GM12873 (cell line): Measurements from ENCODE around the gene RAX.

Experiments used
- CTCF ChIP-seq: IDR thresholded peaks from 2 replicates; pipeline ENCODE4 v1.5.1; 2012; ENCODE audit warnings: low read depth, mild to moderate bottlenecking, moderate library complexity, low read length, control low read depth; ENCODE audit not compliant: insufficient read depth; ENCODE audit errors: missing control alignments

Gene RAX

GRCh38 chr18:59220784-59221765, 52.2 kb downstream of the RAX start:
- no peak for TF ChIP-seq CTCF

- TF ChIP-seq CTCF, result no peak
These were observed 53.0 kb downstream of the RAX start for GRCh38 chr18:59220164-59220783.

DNA sequence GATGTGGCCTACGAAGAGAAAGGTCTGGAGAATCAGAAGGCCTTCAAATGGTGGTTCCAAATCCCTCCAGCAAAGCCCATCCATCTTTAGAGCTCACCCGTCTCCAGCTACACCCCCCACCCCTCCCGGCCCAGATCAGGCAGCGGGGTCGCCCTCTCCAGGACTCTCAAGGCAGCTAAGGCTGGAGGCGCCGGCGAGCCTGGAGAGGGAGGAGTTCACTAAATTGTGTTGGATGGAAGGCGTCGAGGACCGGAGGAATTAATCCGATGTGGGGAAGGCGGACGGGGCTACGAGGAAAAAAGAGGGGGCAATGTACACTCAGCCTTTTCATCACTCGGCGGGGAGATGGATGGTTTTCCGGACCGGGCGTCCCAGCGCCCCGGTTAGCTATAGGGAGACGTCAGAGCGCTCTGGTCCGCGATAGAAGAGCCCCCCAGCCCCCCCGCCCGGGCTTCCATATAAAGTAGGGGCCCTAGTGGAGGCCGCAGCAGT, 53.5 kb downstream of the RAX start, which contains the start of gene GRP:
Gene GRP (plus strand): TSS at position 487 of the 492 bp plus-strand sequence. CDS start 108 bp downstream, outside the sequence.
- no peak for TF ChIP-seq CTCF

DNA sequence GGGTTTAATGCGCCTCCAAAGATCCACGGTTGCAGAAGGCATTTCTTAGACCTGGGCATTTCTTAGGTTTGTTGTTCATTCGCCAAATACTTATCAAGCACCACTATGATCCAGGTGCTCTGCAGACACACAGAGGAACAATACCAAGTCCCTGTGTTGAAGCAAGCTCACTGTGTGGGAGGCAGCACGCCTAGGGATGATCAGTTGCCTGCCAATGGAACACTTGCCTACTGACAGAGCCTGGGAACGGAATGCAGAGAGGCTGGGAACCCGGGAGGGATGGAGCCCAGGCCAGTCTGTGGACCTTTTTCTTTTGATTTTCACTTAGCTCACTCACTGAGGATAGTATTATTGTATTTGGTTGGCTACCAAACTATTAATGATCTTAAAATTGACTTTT, 55.2 kb downstream of the RAX start:
- TF ChIP-seq CTCF, result no peak
